Liver (tissue), 3 donors: Measurements from ENCODE around the gene RAB22A.

Experiments used
- JUND ChIP-seq, 2 donors: IDR thresholded peaks; 2 replicates each; pipeline ENCODE4 v1.6.1; 2016; ENCODE audit warnings: antibody characterized with exemption in 2 of 2
- TF ChIP-seq, protein P1 (sequence below): fragments of 150-350 bp; IDR thresholded peaks from 2 replicates; pipeline ENCODE4 v1.5.1; 2017; ENCODE audit warnings: improper control_type of control experiment, low read depth, low read length; ENCODE audit not compliant: missing input control
- donor health status: healthy.
- donor health status: healthy.

DNA sequence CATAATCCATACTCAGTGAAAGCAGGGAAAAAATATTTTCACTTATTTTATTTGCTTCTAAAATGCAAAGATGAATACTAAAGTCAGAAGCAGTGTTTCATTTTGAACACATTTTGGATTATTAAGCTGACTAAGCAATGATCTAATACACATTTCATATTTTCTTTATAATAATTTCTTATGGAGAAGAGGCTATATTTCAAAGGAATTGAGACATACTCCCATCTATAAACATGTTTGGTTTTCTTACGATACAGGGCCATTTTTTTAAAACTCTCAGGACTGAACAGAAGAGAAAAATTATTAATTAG is 52.6 kb downstream of the RAB22A start:
- TF ChIP-seq JUND (IDR thresholded peaks at IDR 0.05), result no peak
- TF ChIP-seq, protein P1, sequence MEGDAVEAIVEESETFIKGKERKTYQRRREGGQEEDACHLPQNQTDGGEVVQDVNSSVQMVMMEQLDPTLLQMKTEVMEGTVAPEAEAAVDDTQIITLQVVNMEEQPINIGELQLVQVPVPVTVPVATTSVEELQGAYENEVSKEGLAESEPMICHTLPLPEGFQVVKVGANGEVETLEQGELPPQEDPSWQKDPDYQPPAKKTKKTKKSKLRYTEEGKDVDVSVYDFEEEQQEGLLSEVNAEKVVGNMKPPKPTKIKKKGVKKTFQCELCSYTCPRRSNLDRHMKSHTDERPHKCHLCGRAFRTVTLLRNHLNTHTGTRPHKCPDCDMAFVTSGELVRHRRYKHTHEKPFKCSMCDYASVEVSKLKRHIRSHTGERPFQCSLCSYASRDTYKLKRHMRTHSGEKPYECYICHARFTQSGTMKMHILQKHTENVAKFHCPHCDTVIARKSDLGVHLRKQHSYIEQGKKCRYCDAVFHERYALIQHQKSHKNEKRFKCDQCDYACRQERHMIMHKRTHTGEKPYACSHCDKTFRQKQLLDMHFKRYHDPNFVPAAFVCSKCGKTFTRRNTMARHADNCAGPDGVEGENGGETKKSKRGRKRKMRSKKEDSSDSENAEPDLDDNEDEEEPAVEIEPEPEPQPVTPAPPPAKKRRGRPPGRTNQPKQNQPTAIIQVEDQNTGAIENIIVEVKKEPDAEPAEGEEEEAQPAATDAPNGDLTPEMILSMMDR, result no peak
